GM12878 (cell line): ENCODE results near the gene CCDC15. TPM values are rescaled to one million over a fixed set of nuclear protein-coding genes. Genes with fewer than 3 reads are reported as not detected.

Experiments
- ATAC-seq: fragments of 200-7000 bp; cut with Tn5 transposase; 3 replicates; pipeline ENCODE4 v1.9.1; 2020; ENCODE audit warnings: mild to moderate bottlenecking, moderate library complexity
- BruUV-seq: library from RNA; stranded (reverse); fragments of 400-500 nt; replicated peaks from 2 replicates; lab custom pipeline; 2021; lab: Mats Ljungman, UMichigan
- CTCF ChIA-PET: fragments of 300-600 bp; sonication (Branson Sonifier 250); formaldehyde crosslinking; extraction: SDS; loops from one replicate; lab custom pipeline; 2021; ENCODE audit warnings: inconsistent platforms; lab: Yijun Ruan, JAX
- POLR2A ChIA-PET: fragments of 350-600 bp; formaldehyde crosslinking; extraction: SDS; loops from one replicate; lab custom pipeline; 2021; ENCODE audit warnings: inconsistent platforms; lab: Charles Lee
- RAD21 ChIA-PET: fragments of 300-600 bp; sonication (Branson Sonifier 250); formaldehyde crosslinking; loops from one replicate; lab custom pipeline; 2023; ENCODE audit warnings: antibody characterized with exemption; ENCODE audit not compliant: unreplicated experiment; lab: Charles Lee
- SMC1A ChIA-PET: fragments of 300-600 bp; sonication (Branson Sonifier 250); formaldehyde crosslinking; loops from one replicate; lab custom pipeline; 2023; ENCODE audit not compliant: unreplicated experiment, uncharacterized antibody; lab: Charles Lee
- DNase-seq: peaks from one replicate; pipeline ENCODE4 v3.0.0-alpha.2; 2011; ENCODE audit warnings: low read depth, low spot score
- FAIRE-seq: peaks from 3 replicates; lab custom pipeline; 2011; peaks lifted over from hg19 to GRCh38; lab: Jason Lieb, UNC
- H2AFZ ChIP-seq: 2 replicates; pipeline ENCODE4 v1.6.0; 2011; ENCODE audit warnings: low read depth, low read length, control low read depth; ENCODE audit not compliant: control insufficient read depth
- H3K27ac ChIP-seq: 2 replicates; pipeline ENCODE4 v1.5.1; 2011; ENCODE audit warnings: control low read depth; ENCODE audit not compliant: control insufficient read depth, insufficient read depth
- H3K27me3 ChIP-seq, 2 experiments: replicated peaks in 1 of 2; 2 replicates each; pipeline versions ENCODE4 v1.6.0 to v1.6.1; 2011; ENCODE audit warnings: low read length in 1 of 2; ENCODE audit not compliant: control insufficient read depth in 2 of 2, insufficient read depth in 2 of 2
- H3K36me3 ChIP-seq, 2 experiments: 2 replicates each; pipeline ENCODE4 v1.5.1; 2011; ENCODE audit warnings: low read length in 1 of 2; ENCODE audit not compliant: control insufficient read depth in 2 of 2, insufficient read depth in 2 of 2
- H3K4me1 ChIP-seq: 2 replicates; pipeline ENCODE4 v1.6.1; 2011; ENCODE audit warnings: mild to moderate bottlenecking, low read length, moderate library complexity, mixed read lengths; ENCODE audit not compliant: control insufficient read depth, insufficient read depth
- H3K4me2 ChIP-seq: 2 replicates; pipeline ENCODE4 v1.6.0; 2011; ENCODE audit warnings: control low read depth; ENCODE audit not compliant: control insufficient read depth, insufficient read depth
- H3K4me3 ChIP-seq: fragments of 200-600 bp; sonication (generic); 2 replicates; pipeline ENCODE4 v1.5.1; 2016
- H3K79me2 ChIP-seq: 2 replicates; pipeline ENCODE4 v1.6.0; 2011; ENCODE audit warnings: low read length; ENCODE audit not compliant: control insufficient read depth, insufficient read depth
- H3K9ac ChIP-seq: 2 replicates; pipeline ENCODE4 v1.8.0; 2011; ENCODE audit warnings: low read length, control low read depth, mixed read lengths; ENCODE audit not compliant: control insufficient read depth, insufficient read depth
- H3K9me3 ChIP-seq: replicated peaks from 3 replicates; pipeline ENCODE4 v1.5.1; 2011; ENCODE audit warnings: mild to moderate bottlenecking, low read length; ENCODE audit not compliant: control insufficient read depth, insufficient read depth
- H4K20me1 ChIP-seq: 2 replicates; pipeline ENCODE4 v1.6.0; 2011; ENCODE audit not compliant: control insufficient read depth, insufficient read depth
- BACH1 ChIP-seq: fragments of 450-650 bp; IDR thresholded peaks from 2 replicates; pipeline ENCODE4 v1.6.1; 2017; ENCODE audit warnings: mild to moderate bottlenecking, borderline replicate concordance
- FOS ChIP-seq: IDR thresholded peaks from 3 replicates; pipeline ENCODE4 v1.6.1; 2011; ENCODE audit warnings: borderline replicate concordance; ENCODE audit not compliant: insufficient read length; ENCODE audit errors: extremely low read depth
- JUND ChIP-seq: IDR thresholded peaks from 2 replicates; pipeline ENCODE4 v1.6.1; 2012; ENCODE audit warnings: low read depth, mild to moderate bottlenecking, low read length, improper control_type of control experiment, moderate library complexity
- MEF2A ChIP-seq: IDR thresholded peaks from 2 replicates; pipeline ENCODE4 v1.6.1; 2011; ENCODE audit warnings: low read depth, mild to moderate bottlenecking, low read length, moderate library complexity; ENCODE audit not compliant: insufficient read depth
- NR2F1 ChIP-seq: fragments of 450-650 bp; conservative IDR thresholded peaks from 2 replicates; pipeline ENCODE4 v1.6.1; 2017; ENCODE audit warnings: mild to moderate bottlenecking
- SIN3A ChIP-seq: IDR thresholded peaks from 2 replicates; pipeline ENCODE4 v1.6.1; 2012; ENCODE audit warnings: low read depth, low read length, improper control_type of control experiment
- SREBF1 ChIP-seq: IDR thresholded peaks from 2 replicates; pipeline ENCODE4 v1.6.1; 2012; ENCODE audit warnings: mild to moderate bottlenecking, low read length
- ZSCAN29 ChIP-seq: fragments of 450-650 bp; IDR thresholded peaks from 2 replicates; pipeline ENCODE4 v1.6.1; 2017; ENCODE audit warnings: mild to moderate bottlenecking, moderate library complexity
- WGBS: methylation state at CpG from one replicate; pipeline ENCODE4 v1.1.6; 2016; ENCODE audit warnings: low lambda C conversion rate; ENCODE audit not compliant: insufficient replicate concordance, insufficient coverage; ENCODE audit errors: missing lambda C conversion rate; 5-methylcytosine and 5-hydroxymethylcytosine counted together
- in situ Hi-C: fragments of 300-500 bp; cut with MboI; formaldehyde crosslinking; loops from 9 replicates; pipeline ENCODE4 v1.14.3; 2018; ENCODE audit warnings: mixed read lengths
- intact Hi-C: fragments of 100-400 bp; cut with micrococcal nuclease; formaldehyde crosslinking; loops from one replicate; pipeline ENCODE4 v1.14.2; 2022; ENCODE audit not compliant: unreplicated experiment
- polyA plus RNA-seq, 11 experiments: library from polyadenylated mRNA; depleted of rRNA in 4 of 11; unstranded in 6 of 11; stranded (reverse) in 5 of 11; fragments of >200 nt; fragmentation: Nextera tagmentation in 4 of 11; fragmentation: Illumina TruSeq in 1 of 11; extraction: Ambion mirVana in 4 of 11; extraction: Trizol in 1 of 11; gene quantifications; 1 replicate in 1 of 11; 2 replicates in 10 of 11; pipeline versions ENCODE4 v1.2.1 to v1.2.3, GENCODE V29; 2011 to 2016; ENCODE audit warnings: inconsistent platforms in 2 of 11, missing spikeins in 2 of 11, low read depth in 1 of 11
- total RNA-seq, 4 experiments: library from RNA; depleted of rRNA in 3 of 4; stranded (reverse); fragments of >200 nt in 3 of 4; fragmentation: Illumina TruSeq in 1 of 4; extraction: Trizol in 1 of 4; gene quantifications; 2 replicates each; pipeline versions ENCODE4 v1.2.1 to v1.2.3, GENCODE V29; 2013 to 2021
- TF ChIP-seq, protein P1 (sequence below): IDR thresholded peaks from 2 replicates; pipeline ENCODE4 v1.6.1; 2012; ENCODE audit warnings: improper control_type of control experiment, low read depth, low read length; ENCODE audit not compliant: insufficient replicate concordance
- TF ChIP-seq, protein P2 (sequence below): fragments of 150-350 bp; IDR thresholded peaks from 2 replicates; pipeline ENCODE4 v1.6.1; 2014; ENCODE audit warnings: mild to moderate bottlenecking, low read depth, low read length
- TF ChIP-seq, protein P3 (sequence below): IDR thresholded peaks from 2 replicates; pipeline ENCODE4 v1.6.1; 2012; ENCODE audit warnings: low read depth, low read length, improper control_type of control experiment
- TF ChIP-seq, protein P4 (sequence below): fragments of 450-650 bp; IDR thresholded peaks from 2 replicates; pipeline ENCODE4 v1.6.1; 2018; ENCODE audit warnings: borderline replicate concordance, mild to moderate bottlenecking; ENCODE audit not compliant: partially characterized antibody
- TF ChIP-seq, protein P5 (sequence below): fragments of 450-650 bp; IDR thresholded peaks from 2 replicates; pipeline ENCODE4 v1.6.1; 2017; ENCODE audit warnings: borderline replicate concordance

The CCDC15 gene
- total and polyA plus RNA-seq, 10 of the 15 experiments (the other 5 are each of a cell fraction or from before 2014, with no cell fraction given) = 2.0 to 5.3 (median 3.3) TPM

DNA sequence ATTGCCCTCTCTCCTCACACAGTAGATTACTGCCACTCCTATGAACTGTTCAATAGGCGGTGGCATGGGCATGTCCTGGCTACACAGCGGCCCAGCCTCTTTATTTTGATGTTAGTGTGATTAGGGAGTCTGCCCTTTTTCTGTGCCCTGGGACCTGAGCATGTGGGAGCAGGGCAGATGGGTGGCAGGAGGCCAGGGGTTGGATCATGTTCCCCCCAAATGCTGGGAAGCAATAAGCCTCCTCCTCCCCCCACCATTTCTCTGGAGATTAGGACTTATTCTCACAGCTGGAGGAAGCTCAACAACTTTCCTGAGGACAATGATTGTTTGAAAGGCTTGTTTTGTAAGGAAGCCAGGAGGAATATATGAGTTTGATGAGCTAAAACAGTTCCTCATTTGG lies 34.1 kb upstream of the CCDC15 start:
- ChIA-PET POLR2A (no interaction called here), CTCF (no interaction called here), RAD21 (no interaction called here), SMC1A (interaction anchor here (0.6 kb wide), 1 partner anchor 154 kb away, joined by 3 read pairs; no protein-coding TSS in a partner anchor)
- H3K27ac ChIP-seq = no peak overlapping the region
- H3K36me3 ChIP-seq = no peaks in the 10 kb centered on the region
- in situ Hi-C loops (no loop called here), intact Hi-C loops (no loop called here)
- ATAC-seq (no peak), DNase-seq (no peak), FAIRE-seq (no peak)
- no peaks in the 10 kb centered on the region for H3K79me2 ChIP-seq
- H4K20me1 ChIP-seq = no peaks in the 10 kb centered on the region
- WGBS = 32% methylated on average over 2 of the region's 2 CpGs
- H3K4me1 ChIP-seq = no peaks in the 10 kb centered on the region
- no TSS peak for BruUV-seq
- no peak overlapping the region for H3K9ac ChIP-seq
- no peak overlapping the region for H3K4me2 ChIP-seq
- H3K27me3 ChIP-seq = peaks cover 0 to 2% of the 10 kb centered on the region in 2 experiments; a peak in 1 of 4 replicates
- H3K9me3 ChIP-seq = no peaks in the 10 kb centered on the region
- H2AFZ ChIP-seq = no peak overlapping the region
- no peak overlapping the region for H3K4me3 ChIP-seq
- no peak for TF ChIP-seq JUND
- TF ChIP-seq, protein P1, sequence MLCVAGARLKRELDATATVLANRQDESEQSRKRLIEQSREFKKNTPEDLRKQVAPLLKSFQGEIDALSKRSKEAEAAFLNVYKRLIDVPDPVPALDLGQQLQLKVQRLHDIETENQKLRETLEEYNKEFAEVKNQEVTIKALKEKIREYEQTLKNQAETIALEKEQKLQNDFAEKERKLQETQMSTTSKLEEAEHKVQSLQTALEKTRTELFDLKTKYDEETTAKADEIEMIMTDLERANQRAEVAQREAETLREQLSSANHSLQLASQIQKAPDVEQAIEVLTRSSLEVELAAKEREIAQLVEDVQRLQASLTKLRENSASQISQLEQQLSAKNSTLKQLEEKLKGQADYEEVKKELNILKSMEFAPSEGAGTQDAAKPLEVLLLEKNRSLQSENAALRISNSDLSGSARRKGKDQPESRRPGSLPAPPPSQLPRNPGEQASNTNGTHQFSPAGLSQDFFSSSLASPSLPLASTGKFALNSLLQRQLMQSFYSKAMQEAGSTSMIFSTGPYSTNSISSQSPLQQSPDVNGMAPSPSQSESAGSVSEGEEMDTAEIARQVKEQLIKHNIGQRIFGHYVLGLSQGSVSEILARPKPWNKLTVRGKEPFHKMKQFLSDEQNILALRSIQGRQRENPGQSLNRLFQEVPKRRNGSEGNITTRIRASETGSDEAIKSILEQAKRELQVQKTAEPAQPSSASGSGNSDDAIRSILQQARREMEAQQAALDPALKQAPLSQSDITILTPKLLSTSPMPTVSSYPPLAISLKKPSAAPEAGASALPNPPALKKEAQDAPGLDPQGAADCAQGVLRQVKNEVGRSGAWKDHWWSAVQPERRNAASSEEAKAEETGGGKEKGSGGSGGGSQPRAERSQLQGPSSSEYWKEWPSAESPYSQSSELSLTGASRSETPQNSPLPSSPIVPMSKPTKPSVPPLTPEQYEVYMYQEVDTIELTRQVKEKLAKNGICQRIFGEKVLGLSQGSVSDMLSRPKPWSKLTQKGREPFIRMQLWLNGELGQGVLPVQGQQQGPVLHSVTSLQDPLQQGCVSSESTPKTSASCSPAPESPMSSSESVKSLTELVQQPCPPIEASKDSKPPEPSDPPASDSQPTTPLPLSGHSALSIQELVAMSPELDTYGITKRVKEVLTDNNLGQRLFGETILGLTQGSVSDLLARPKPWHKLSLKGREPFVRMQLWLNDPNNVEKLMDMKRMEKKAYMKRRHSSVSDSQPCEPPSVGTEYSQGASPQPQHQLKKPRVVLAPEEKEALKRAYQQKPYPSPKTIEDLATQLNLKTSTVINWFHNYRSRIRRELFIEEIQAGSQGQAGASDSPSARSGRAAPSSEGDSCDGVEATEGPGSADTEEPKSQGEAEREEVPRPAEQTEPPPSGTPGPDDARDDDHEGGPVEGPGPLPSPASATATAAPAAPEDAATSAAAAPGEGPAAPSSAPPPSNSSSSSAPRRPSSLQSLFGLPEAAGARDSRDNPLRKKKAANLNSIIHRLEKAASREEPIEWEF = no peak
- TF ChIP-seq, protein P2, sequence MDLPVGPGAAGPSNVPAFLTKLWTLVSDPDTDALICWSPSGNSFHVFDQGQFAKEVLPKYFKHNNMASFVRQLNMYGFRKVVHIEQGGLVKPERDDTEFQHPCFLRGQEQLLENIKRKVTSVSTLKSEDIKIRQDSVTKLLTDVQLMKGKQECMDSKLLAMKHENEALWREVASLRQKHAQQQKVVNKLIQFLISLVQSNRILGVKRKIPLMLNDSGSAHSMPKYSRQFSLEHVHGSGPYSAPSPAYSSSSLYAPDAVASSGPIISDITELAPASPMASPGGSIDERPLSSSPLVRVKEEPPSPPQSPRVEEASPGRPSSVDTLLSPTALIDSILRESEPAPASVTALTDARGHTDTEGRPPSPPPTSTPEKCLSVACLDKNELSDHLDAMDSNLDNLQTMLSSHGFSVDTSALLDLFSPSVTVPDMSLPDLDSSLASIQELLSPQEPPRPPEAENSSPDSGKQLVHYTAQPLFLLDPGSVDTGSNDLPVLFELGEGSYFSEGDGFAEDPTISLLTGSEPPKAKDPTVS = no peak
- no peak for TF ChIP-seq ZSCAN29
- no peak for TF ChIP-seq FOS
- TF ChIP-seq MEF2A = no peak
- TF ChIP-seq, protein P3, sequence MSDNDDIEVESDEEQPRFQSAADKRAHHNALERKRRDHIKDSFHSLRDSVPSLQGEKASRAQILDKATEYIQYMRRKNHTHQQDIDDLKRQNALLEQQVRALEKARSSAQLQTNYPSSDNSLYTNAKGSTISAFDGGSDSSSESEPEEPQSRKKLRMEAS = no peak
- no peak for TF ChIP-seq SIN3A
- TF ChIP-seq BACH1 = no peak
- TF ChIP-seq, protein P4, sequence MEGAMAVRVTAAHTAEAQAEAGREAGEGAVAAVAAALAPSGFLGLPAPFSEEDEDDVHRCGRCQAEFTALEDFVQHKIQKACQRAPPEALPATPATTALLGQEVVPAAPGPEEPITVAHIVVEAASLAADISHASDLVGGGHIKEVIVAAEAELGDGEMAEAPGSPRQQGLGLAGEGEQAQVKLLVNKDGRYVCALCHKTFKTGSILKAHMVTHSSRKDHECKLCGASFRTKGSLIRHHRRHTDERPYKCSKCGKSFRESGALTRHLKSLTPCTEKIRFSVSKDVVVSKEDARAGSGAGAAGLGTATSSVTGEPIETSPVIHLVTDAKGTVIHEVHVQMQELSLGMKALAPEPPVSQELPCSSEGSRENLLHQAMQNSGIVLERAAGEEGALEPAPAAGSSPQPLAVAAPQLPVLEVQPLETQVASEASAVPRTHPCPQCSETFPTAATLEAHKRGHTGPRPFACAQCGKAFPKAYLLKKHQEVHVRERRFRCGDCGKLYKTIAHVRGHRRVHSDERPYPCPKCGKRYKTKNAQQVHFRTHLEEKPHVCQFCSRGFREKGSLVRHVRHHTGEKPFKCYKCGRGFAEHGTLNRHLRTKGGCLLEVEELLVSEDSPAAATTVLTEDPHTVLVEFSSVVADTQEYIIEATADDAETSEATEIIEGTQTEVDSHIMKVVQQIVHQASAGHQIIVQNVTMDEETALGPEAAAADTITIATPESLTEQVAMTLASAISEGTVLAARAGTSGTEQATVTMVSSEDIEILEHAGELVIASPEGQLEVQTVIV = no peak
- TF ChIP-seq, protein P5, sequence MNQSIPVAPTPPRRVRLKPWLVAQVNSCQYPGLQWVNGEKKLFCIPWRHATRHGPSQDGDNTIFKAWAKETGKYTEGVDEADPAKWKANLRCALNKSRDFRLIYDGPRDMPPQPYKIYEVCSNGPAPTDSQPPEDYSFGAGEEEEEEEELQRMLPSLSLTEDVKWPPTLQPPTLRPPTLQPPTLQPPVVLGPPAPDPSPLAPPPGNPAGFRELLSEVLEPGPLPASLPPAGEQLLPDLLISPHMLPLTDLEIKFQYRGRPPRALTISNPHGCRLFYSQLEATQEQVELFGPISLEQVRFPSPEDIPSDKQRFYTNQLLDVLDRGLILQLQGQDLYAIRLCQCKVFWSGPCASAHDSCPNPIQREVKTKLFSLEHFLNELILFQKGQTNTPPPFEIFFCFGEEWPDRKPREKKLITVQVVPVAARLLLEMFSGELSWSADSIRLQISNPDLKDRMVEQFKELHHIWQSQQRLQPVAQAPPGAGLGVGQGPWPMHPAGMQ = no peak
- no peak for TF ChIP-seq SREBF1
- TF ChIP-seq NR2F1 = no peak
